ENCODE data around the gene TIMM17A.

DNA sequence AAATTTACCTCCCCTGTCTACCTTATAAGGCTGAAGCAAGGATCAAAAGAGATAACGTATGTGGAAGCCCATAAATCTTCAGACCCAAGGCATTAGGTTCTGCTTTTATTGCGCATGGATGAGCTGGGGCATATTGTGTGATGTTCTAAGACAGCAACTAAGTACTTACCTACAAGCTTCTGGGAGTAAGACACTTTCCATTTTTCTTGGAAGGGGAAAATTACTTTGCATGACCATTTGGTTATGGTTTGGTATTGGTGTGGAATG, 30.1 kb upstream of the TIMM17A start:
- TF ChIP-seq, protein P1, sequence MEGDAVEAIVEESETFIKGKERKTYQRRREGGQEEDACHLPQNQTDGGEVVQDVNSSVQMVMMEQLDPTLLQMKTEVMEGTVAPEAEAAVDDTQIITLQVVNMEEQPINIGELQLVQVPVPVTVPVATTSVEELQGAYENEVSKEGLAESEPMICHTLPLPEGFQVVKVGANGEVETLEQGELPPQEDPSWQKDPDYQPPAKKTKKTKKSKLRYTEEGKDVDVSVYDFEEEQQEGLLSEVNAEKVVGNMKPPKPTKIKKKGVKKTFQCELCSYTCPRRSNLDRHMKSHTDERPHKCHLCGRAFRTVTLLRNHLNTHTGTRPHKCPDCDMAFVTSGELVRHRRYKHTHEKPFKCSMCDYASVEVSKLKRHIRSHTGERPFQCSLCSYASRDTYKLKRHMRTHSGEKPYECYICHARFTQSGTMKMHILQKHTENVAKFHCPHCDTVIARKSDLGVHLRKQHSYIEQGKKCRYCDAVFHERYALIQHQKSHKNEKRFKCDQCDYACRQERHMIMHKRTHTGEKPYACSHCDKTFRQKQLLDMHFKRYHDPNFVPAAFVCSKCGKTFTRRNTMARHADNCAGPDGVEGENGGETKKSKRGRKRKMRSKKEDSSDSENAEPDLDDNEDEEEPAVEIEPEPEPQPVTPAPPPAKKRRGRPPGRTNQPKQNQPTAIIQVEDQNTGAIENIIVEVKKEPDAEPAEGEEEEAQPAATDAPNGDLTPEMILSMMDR (conservative IDR thresholded peaks at IDR 0.05; ENCODE audit: low read depth, low read length): no peak
- TF ChIP-seq POLR2A (IDR thresholded peaks at IDR 0.05; ENCODE audit: low read depth, low read length) (no peak), RCOR1 (IDR thresholded peaks at IDR 0.05; ENCODE audit: insufficient replicate concordance, low read length) (no peak), CEBPB (IDR thresholded peaks at IDR 0.05; ENCODE audit: low read depth, low read length) (no peak), RAD21 (IDR thresholded peaks at IDR 0.05; ENCODE audit: low read length) (no peak), MAFK (IDR thresholded peaks at IDR 0.05; ENCODE audit: low read depth, low read length) (no peak), MAZ (IDR thresholded peaks at IDR 0.05; ENCODE audit: borderline replicate concordance, low read depth, low read length) (no peak), MXI1 (IDR thresholded peaks at IDR 0.05; ENCODE audit: borderline replicate concordance, low read depth, low read length) (no peak), RFX5 (IDR thresholded peaks at IDR 0.05; ENCODE audit: low read depth, low read length) (no peak)
- TF ChIP-seq, protein P2, sequence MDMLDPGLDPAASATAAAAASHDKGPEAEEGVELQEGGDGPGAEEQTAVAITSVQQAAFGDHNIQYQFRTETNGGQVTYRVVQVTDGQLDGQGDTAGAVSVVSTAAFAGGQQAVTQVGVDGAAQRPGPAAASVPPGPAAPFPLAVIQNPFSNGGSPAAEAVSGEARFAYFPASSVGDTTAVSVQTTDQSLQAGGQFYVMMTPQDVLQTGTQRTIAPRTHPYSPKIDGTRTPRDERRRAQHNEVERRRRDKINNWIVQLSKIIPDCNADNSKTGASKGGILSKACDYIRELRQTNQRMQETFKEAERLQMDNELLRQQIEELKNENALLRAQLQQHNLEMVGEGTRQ (IDR thresholded peaks at IDR 0.05; ENCODE audit: low read depth, low read length): no peak
- TF ChIP-seq, protein P3, sequence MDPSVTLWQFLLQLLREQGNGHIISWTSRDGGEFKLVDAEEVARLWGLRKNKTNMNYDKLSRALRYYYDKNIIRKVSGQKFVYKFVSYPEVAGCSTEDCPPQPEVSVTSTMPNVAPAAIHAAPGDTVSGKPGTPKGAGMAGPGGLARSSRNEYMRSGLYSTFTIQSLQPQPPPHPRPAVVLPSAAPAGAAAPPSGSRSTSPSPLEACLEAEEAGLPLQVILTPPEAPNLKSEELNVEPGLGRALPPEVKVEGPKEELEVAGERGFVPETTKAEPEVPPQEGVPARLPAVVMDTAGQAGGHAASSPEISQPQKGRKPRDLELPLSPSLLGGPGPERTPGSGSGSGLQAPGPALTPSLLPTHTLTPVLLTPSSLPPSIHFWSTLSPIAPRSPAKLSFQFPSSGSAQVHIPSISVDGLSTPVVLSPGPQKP (IDR thresholded peaks at IDR 0.05; ENCODE audit: borderline replicate concordance, low read depth, low read length): no peak

All from IMR-90 (cell line).